Germinal center (tissue), 1 donor: ENCODE measurements around the gene PNPLA1.
A peak's percentile ranks its signal among the peaks of the same experiment; 100 is the strongest.

ENCODE experiments used
- DNase-seq: peaks from one replicate; pipeline ENCODE4 v3.0.0; 2012; ENCODE audit warnings: mixed read lengths, low spot score

The PNPLA1 gene

GRCh38 chr6:36285187-36285671 lies 15.4 kb downstream of the PNPLA1 start:
- DNase-seq, result no peak

GRCh38 chr6:36285797-36286196 lies 15.9 kb downstream of the PNPLA1 start:
- DNase-seq, result no peak

GRCh38 chr6:36286858-36287257 lies 17.0 kb downstream of the PNPLA1 start:
- no peak for DNase-seq

GRCh38 chr6:36289281-36289878 lies 19.5 kb downstream of the PNPLA1 start:
- no peak for DNase-seq

- no peak for DNase-seq
These were observed 21.1 kb downstream of the PNPLA1 start for GRCh38 chr6:36290668-36291620.

- DNase-seq, result no peak
These were observed 22.3 kb downstream of the PNPLA1 start for GRCh38 chr6:36292170-36292569.

- no peak for DNase-seq
These were observed 26.4 kb downstream of the PNPLA1 start for GRCh38 chr6:36296240-36296639.

- DNase-seq, result no peak
These were observed 27.2 kb downstream of the PNPLA1 start for GRCh38 chr6:36297051-36297450.

GRCh38 chr6:36297511-36297910 lies 27.7 kb downstream of the PNPLA1 start:
- DNase-seq, result no peak

- no peak for DNase-seq
These were observed 28.2 kb downstream of the PNPLA1 start for GRCh38 chr6:36298027-36298426.

GRCh38 chr6:36301085-36301658 lies 31.3 kb downstream of the PNPLA1 start:
- DNase-seq, result no peak

GRCh38 chr6:36301781-36302180 lies 31.9 kb downstream of the PNPLA1 start:
- no peak for DNase-seq

- peak; percentile 85 for DNase-seq
These were observed 32.5 kb downstream of the PNPLA1 start for GRCh38 chr6:36302227-36302976.

- DNase-seq, result no peak
These were observed 36.0 kb downstream of the PNPLA1 start for GRCh38 chr6:36305885-36306284.

GRCh38 chr6:36306375-36306774 lies 36.5 kb downstream of the PNPLA1 start:
- DNase-seq, result no peak

GRCh38 chr6:36308514-36308913 lies 38.7 kb downstream of the PNPLA1 start:
- DNase-seq, result no peak

GRCh38 chr6:36309203-36309602 lies 39.3 kb downstream of the PNPLA1 start:
- no peak for DNase-seq

GRCh38 chr6:36309900-36310299 lies 40.0 kb downstream of the PNPLA1 start:
- DNase-seq, result no peak

- DNase-seq, result peak; percentile 58
These were observed 43.2 kb downstream of the PNPLA1 start for GRCh38 chr6:36312854-36313648.

GRCh38 chr6:36313649-36313936 lies 43.7 kb downstream of the PNPLA1 start:
- DNase-seq, result no peak

- DNase-seq, result peak; percentile 44
These were observed 44.6 kb downstream of the PNPLA1 start for GRCh38 chr6:36314221-36315014.
